ENCODE data around the gene RFC3. TPM values are rescaled to one million over a fixed set of nuclear protein-coding genes. Genes with fewer than 3 reads are reported as not detected.
A peak's percentile ranks its signal among the peaks of the same experiment; 100 is the strongest.

Gene RFC3, protein sequence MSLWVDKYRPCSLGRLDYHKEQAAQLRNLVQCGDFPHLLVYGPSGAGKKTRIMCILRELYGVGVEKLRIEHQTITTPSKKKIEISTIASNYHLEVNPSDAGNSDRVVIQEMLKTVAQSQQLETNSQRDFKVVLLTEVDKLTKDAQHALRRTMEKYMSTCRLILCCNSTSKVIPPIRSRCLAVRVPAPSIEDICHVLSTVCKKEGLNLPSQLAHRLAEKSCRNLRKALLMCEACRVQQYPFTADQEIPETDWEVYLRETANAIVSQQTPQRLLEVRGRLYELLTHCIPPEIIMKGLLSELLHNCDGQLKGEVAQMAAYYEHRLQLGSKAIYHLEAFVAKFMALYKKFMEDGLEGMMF
- 10 to 100 TPM in 1 of 4 donors, 1 to 10 TPM in 2, not detected in 1; 3.3 to 62.5 (median 4.4) TPM for total RNA-seq

DNA sequence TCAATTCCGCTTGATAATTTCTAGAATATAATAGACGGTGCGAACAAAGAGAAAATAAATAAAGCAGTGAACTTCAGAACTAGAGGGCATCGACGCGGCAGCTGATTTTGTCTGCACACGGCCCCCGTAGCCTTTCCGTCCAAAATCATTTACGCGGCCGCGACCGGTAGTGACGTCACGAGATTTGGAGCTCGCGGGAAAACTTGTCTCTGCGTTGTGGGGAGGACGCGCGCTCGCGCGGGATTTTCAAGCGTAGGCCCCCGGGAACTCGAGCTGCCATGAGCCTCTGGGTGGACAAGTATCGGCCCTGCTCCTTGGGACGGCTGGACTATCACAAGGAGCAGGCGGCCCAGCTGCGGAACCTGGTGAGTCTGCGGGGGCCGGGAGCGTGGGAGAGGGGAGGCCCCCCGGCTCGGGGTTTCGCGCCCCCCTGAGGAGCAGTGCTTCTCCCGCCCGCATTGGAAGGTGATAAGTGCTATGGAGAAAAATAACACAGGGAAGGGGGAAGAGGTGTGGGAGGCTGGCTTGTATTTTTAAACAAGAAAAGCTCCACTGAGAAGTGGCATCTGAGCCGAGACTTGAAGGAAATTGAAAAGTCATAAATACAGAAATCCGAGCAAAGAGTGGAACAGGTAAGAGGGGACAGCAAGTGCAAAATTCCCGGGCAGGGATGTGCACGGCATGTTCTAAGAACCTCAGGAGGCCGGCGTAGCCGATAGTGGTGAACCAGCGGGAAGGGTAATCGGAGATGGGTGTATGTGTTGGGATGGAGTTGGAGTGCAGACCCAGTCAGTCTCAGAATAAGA is at the start of gene RFC3:
Gene RFC3 (plus strand): TSS at position 249 of the 806 bp plus-strand sequence. CDS start 30 bp downstream, at position 279.
- no peaks in the 10 kb centered on the region for H3K9me3 ChIP-seq
- intact Hi-C loops (cut with DNase I; ENCODE audit: low total_unique reads) (no loop called here), in situ Hi-C loops (cut with MboI; ENCODE audit: low pct_ligation_motif_present in 1 of 4, low pct_unique_long_range_greater_than_20kb in 1 of 4, low sequenced_read_pairs in 3 of 4) (loop anchor here in 1 of 4 donors (25.0 kb wide), 1 partner anchor 1344 kb away; no protein-coding TSS in a partner anchor)
- TF ChIP-seq, protein P1, sequence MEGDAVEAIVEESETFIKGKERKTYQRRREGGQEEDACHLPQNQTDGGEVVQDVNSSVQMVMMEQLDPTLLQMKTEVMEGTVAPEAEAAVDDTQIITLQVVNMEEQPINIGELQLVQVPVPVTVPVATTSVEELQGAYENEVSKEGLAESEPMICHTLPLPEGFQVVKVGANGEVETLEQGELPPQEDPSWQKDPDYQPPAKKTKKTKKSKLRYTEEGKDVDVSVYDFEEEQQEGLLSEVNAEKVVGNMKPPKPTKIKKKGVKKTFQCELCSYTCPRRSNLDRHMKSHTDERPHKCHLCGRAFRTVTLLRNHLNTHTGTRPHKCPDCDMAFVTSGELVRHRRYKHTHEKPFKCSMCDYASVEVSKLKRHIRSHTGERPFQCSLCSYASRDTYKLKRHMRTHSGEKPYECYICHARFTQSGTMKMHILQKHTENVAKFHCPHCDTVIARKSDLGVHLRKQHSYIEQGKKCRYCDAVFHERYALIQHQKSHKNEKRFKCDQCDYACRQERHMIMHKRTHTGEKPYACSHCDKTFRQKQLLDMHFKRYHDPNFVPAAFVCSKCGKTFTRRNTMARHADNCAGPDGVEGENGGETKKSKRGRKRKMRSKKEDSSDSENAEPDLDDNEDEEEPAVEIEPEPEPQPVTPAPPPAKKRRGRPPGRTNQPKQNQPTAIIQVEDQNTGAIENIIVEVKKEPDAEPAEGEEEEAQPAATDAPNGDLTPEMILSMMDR (IDR thresholded peaks at IDR 0.05), result no peak
- peak; percentile 62 to 78 (median 69) for TF ChIP-seq POLR2AphosphoS5 (IDR thresholded peaks at IDR 0.05)
- peak; percentile 14 for TF ChIP-seq POLR2A (IDR thresholded peaks at IDR 0.05)
- peaks cover 5% of the 10 kb centered on the region for H3K27me3 ChIP-seq
- peaks cover 0 to 11% (median 6%) of the 10 kb centered on the region in 4 donors for H3K4me1 ChIP-seq
- peak; percentile 94 for DNase-seq
- no peaks in the 10 kb centered on the region for H3K36me3 ChIP-seq
- peak within 1 kb of the TSS; percentile 40 to 88 (median 73) for H3K4me3 ChIP-seq
- 0% methylated on average over 11 to 49 of the region's 50 CpGs for WGBS, 2 donors (ENCODE audit: low coverage in 1 of 2)
- H3K27ac ChIP-seq, result peak within 1 kb of the TSS; percentile 56 to 75 (median 67)

DNA sequence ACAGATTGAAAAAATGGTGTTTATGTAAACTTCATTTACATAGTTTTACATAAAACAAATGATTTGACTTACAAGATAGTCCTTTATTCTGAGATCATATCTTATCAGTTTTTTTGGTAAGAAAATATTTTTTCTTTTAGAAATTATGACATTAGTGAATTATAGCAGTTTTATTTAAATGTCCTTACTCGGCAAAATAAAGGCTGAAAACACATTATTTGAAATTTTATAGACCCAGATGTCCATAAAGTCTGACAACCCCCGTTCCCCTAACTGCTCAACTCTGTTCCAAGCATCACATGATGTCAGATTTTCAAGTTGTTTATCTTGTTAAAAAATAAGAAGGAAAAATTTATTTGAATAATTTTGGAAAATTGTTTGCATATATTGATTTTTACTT is 46.7 kb upstream of the RFC3 start:
- H3K27ac ChIP-seq, result no peak overlapping the region
- 34 to 38% methylated on average over 2 of the region's 2 CpGs for WGBS, 2 donors (ENCODE audit: low coverage in 1 of 2)
- in situ Hi-C loops (cut with MboI; ENCODE audit: low pct_ligation_motif_present in 1 of 4, low pct_unique_long_range_greater_than_20kb in 1 of 4, low sequenced_read_pairs in 3 of 4), result no loop called here
- intact Hi-C loops (cut with DNase I; ENCODE audit: low total_unique reads), result no loop called here
- TF ChIP-seq, protein P1 (IDR thresholded peaks at IDR 0.05), result no peak
- no peak for TF ChIP-seq POLR2A (IDR thresholded peaks at IDR 0.05)
- TF ChIP-seq POLR2AphosphoS5 (IDR thresholded peaks at IDR 0.05), result no peak
- no peak for TF ChIP-seq EP300 (IDR thresholded peaks at IDR 0.05; ENCODE audit: low read depth)
- no peaks in the 10 kb centered on the region for H3K27me3 ChIP-seq
- H3K9me3 ChIP-seq, result no peaks in the 10 kb centered on the region
- H3K36me3 ChIP-seq, result no peaks in the 10 kb centered on the region
- no peak overlapping the region for H3K4me3 ChIP-seq
- no peak for DNase-seq
- no peaks in the 10 kb centered on the region for H3K4me1 ChIP-seq

DNA sequence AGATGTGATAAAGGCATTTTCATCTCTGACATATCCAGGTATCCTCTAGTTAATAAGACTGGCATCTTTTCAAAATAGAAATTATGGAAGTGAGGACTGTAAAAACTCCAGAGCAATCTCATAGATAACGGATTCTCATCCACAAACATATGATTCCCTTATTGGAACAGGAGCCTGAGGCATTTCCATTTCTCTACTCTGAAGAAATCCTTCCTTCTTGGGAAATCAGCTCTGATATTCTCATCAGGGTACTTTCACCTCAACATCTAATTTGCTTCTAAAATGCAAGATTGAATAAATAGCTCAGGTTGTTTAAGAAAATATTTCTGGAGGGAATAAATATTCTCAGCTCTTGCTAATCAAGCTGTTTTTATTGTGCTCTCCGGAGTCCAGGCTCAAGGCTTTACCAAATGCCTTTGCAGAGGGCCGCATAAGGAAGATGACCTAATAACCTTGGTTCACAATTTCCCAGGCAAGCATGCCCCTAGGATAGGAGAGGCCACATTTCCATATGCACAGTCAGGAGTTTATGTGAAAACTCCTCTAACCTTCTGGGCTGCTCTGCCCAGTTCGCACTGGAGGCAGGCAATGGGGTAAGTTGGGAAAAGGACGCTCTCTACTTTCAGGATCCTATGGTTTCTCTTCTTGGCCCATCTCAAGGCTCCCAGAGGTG is 44.0 kb upstream of the RFC3 start:
- H3K27ac ChIP-seq, result no peak overlapping the region
- no peak for DNase-seq
- H3K4me1 ChIP-seq, result no peaks in the 10 kb centered on the region
- in situ Hi-C loops (cut with MboI; ENCODE audit: low pct_ligation_motif_present in 1 of 4, low pct_unique_long_range_greater_than_20kb in 1 of 4, low sequenced_read_pairs in 3 of 4) (no loop called here), intact Hi-C loops (cut with DNase I; ENCODE audit: low total_unique reads) (no loop called here)
- no peaks in the 10 kb centered on the region for H3K9me3 ChIP-seq
- no peaks in the 10 kb centered on the region for H3K27me3 ChIP-seq
- 87 to 98% methylated on average over 4 to 5 of the region's 5 CpGs for WGBS, 2 donors (ENCODE audit: low coverage in 1 of 2)
- no peaks in the 10 kb centered on the region for H3K36me3 ChIP-seq
- TF ChIP-seq, protein P1 (IDR thresholded peaks at IDR 0.05), result no peak
- TF ChIP-seq POLR2A (IDR thresholded peaks at IDR 0.05) (no peak), POLR2AphosphoS5 (IDR thresholded peaks at IDR 0.05) (no peak), EP300 (IDR thresholded peaks at IDR 0.05; ENCODE audit: low read depth) (no peak)
- no peak overlapping the region for H3K4me3 ChIP-seq
